SK-N-SH (cell line): Measurements from ENCODE around the gene GTPBP3. TPM values are rescaled to one million over a fixed set of nuclear protein-coding genes. Genes with fewer than 3 reads are reported as not detected.

Experiments used
- CTCF ChIA-PET: fragments of 300-600, 350-600 bp; formaldehyde crosslinking; extraction: SDS; loops from one replicate; lab custom pipeline; 2021; lab: Yijun Ruan, JAX
- POLR2A ChIA-PET: fragments of 350-600 bp; sonication (Branson Sonifier 250); formaldehyde crosslinking; extraction: SDS; loops from one replicate; lab custom pipeline; 2020; ENCODE audit warnings: antibody characterized with exemption, inconsistent platforms; lab: Yijun Ruan, JAX
- DNase-seq: peaks from one replicate; pipeline ENCODE4 v3.0.0; 2012
- H2AFZ ChIP-seq: fragments of 200-600 bp; sonication (generic); 2 replicates; pipeline ENCODE4 v1.8.1; 2016; ENCODE audit warnings: antibody characterized with exemption, mild to moderate bottlenecking, low read depth
- H3F3A ChIP-seq: fragments of 200-600 bp; sonication (generic); replicated peaks from 2 replicates; pipeline ENCODE3; 2016; ENCODE audit warnings: antibody characterized with exemption, mild to moderate bottlenecking; ENCODE audit not compliant: insufficient read depth
- H3K27ac ChIP-seq, 2 experiments: fragments of 200-500 bp in 1 of 2; fragments of 200-600 bp in 1 of 2; sonication (Bioruptor generic) in 1 of 2; sonication (generic), shearing (Covaris generic) in 1 of 2; 2 replicates each; pipeline versions ENCODE4 v1.5.1 to v1.6.1; 2014 to 2016; ENCODE audit warnings: low read depth in 2 of 2, inconsistent platforms in 1 of 2, low read length in 1 of 2, mild to moderate bottlenecking in 1 of 2, mixed read lengths in 1 of 2
- H3K27me3 ChIP-seq: fragments of 200-600 bp; sonication (generic), shearing (Covaris generic); 2 replicates; pipeline ENCODE4 v1.6.1; 2016; ENCODE audit warnings: mixed run types; ENCODE audit not compliant: insufficient read depth
- H3K36me3 ChIP-seq, 2 experiments: fragments of 200-500 bp in 1 of 2; fragments of 200-600 bp in 1 of 2; sonication (Bioruptor generic) in 1 of 2; sonication (generic) in 1 of 2; replicated peaks in 1 of 2; 2 replicates each; pipeline versions ENCODE3 to v1.5.1; 2014 to 2016; ENCODE audit warnings: low read length in 1 of 2, mild to moderate bottlenecking in 1 of 2; ENCODE audit not compliant: insufficient read depth in 2 of 2, control insufficient read depth in 1 of 2
- H3K4me1 ChIP-seq, 2 experiments: fragments of 200-500 bp in 1 of 2; fragments of 200-600 bp in 1 of 2; sonication (Bioruptor generic) in 1 of 2; sonication (generic), shearing (Covaris generic) in 1 of 2; 2 replicates each; pipeline versions ENCODE4 v1.5.1 to v1.6.1; 2014 to 2016; ENCODE audit warnings: low read depth in 1 of 2, low read length in 1 of 2, mixed run types in 1 of 2; ENCODE audit not compliant: insufficient read depth in 2 of 2, control insufficient read depth in 1 of 2
- H3K4me2 ChIP-seq: fragments of 200-600 bp; sonication (generic), shearing (Covaris generic); 2 replicates; pipeline ENCODE4 v1.6.1; 2017; ENCODE audit warnings: mixed run types
- H3K4me3 ChIP-seq, 2 experiments: fragments of 200-500 bp in 1 of 2; fragments of 200-600 bp in 1 of 2; sonication (Bioruptor generic) in 1 of 2; sonication (generic), shearing (Covaris generic) in 1 of 2; 2 replicates each; pipeline versions ENCODE4 v1.5.1 to v1.8.1; 2014 to 2016; ENCODE audit warnings: low read depth in 2 of 2, inconsistent platforms in 1 of 2, low read length in 1 of 2, mild to moderate bottlenecking in 1 of 2, mixed read lengths in 1 of 2, moderate library complexity in 1 of 2
- H3K79me2 ChIP-seq: fragments of 200-600 bp; sonication (generic); 2 replicates; pipeline ENCODE4 v1.8.1; 2017; ENCODE audit warnings: mild to moderate bottlenecking; ENCODE audit not compliant: insufficient read depth
- H3K9ac ChIP-seq: fragments of 200-600 bp; sonication (generic); 2 replicates; pipeline ENCODE4 v1.6.1; 2017; ENCODE audit warnings: mixed run types
- H3K9me2 ChIP-seq: fragments of 200-600 bp; sonication (generic); 2 replicates; pipeline ENCODE4 v1.6.1; 2017; ENCODE audit warnings: mixed run types
- H3K9me3 ChIP-seq: fragments of 200-600 bp; sonication (generic); 2 replicates; pipeline ENCODE4 v1.6.1; 2017; ENCODE audit warnings: mixed run types, mild to moderate bottlenecking, moderate library complexity
- H4K20me1 ChIP-seq: fragments of 200-600 bp; sonication (generic); 2 replicates; pipeline ENCODE4 v1.6.1; 2017; ENCODE audit warnings: mild to moderate bottlenecking, mixed run types; ENCODE audit not compliant: insufficient read depth
- CHD2 ChIP-seq: fragments of 150-350 bp; IDR thresholded peaks from 2 replicates; pipeline ENCODE4 v1.6.1; 2018; ENCODE audit warnings: low read length; ENCODE audit not compliant: partially characterized antibody
- CTCF ChIP-seq: fragments of 200-600 bp; sonication (generic); IDR thresholded peaks from 2 replicates; pipeline ENCODE4 v1.6.1; 2017; ENCODE audit warnings: antibody characterized with exemption, mild to moderate bottlenecking, moderate library complexity
- FOSL2 ChIP-seq: IDR thresholded peaks from 2 replicates; pipeline ENCODE4 v1.4.0; 2012; ENCODE audit warnings: low read depth, mild to moderate bottlenecking, moderate library complexity, borderline replicate concordance
- JUND ChIP-seq: IDR thresholded peaks from 2 replicates; pipeline ENCODE4 v1.4.0; 2012
- MEF2A ChIP-seq: IDR thresholded peaks from 2 replicates; pipeline ENCODE4 v1.4.0; 2012; ENCODE audit warnings: low read depth, borderline replicate concordance
- MXI1 ChIP-seq: IDR thresholded peaks from 2 replicates; pipeline ENCODE4 v1.6.1; 2012; ENCODE audit warnings: mild to moderate bottlenecking, low read depth, low read length, improper control_type of control experiment
- RCOR1 ChIP-seq: fragments of 150-350 bp; IDR thresholded peaks from 2 replicates; pipeline ENCODE4 v1.6.1; 2017; ENCODE audit warnings: antibody characterized with exemption, low read length
- SIN3A ChIP-seq: IDR thresholded peaks from 2 replicates; pipeline ENCODE4 v1.6.1; 2012; ENCODE audit warnings: low read depth, mild to moderate bottlenecking, low read length, moderate library complexity, borderline replicate concordance
- ZBTB33 ChIP-seq: IDR thresholded peaks from 2 replicates; pipeline ENCODE4 v1.4.0; 2012; ENCODE audit warnings: low read depth, borderline replicate concordance
- WGBS: methylation state at CpG from one replicate; pipeline ENCODE4 v1.1.6; 2017; ENCODE audit warnings: low lambda C conversion rate; 5-methylcytosine and 5-hydroxymethylcytosine counted together
- polyA plus RNA-seq, 3 experiments: library from polyadenylated mRNA; depleted of rRNA; stranded (reverse); fragments of >200 nt; gene quantifications; 2 replicates each; pipeline ENCODE4 v1.2.3, GENCODE V29; 2012

GTPBP3 gene
- polyA plus RNA-seq, 1 of the 3 experiments (the other 2 are of a cell fraction) = 21.6 TPM

- 88% methylated on average over 11 of the region's 15 CpGs for WGBS
- peaks cover 8% of the 10 kb centered on the region; the same call in 1 of the 2 replicates for H3K79me2 ChIP-seq
- TF ChIP-seq MEF2A (no peak), RCOR1 (no peak)
- ChIA-PET POLR2A (no interaction called here), CTCF (interaction anchor here (1.0 to 8.9 kb wide), 3 partner anchors 44 to 54 kb away, joined by 3 to 80 read pairs (median 69); no protein-coding TSS in a partner anchor)
- no peak overlapping the region for H2AFZ ChIP-seq
- no peaks in the 10 kb centered on the region for H4K20me1 ChIP-seq
- no peak for DNase-seq
- no peak overlapping the region for H3K27ac ChIP-seq
- no peak overlapping the region for H3K4me2 ChIP-seq
- peaks cover 0 to 7% of the 10 kb centered on the region in 2 experiments for H3K36me3 ChIP-seq
- no peaks in the 10 kb centered on the region for H3K27me3 ChIP-seq
- no peak overlapping the region for H3K4me3 ChIP-seq
- no peaks in the 10 kb centered on the region for H3K9me2 ChIP-seq
- H3K4me1 ChIP-seq = peaks cover 0 to 9% of the 10 kb centered on the region in 2 experiments; a peak in 1 of 4 replicates
- H3K9me3 ChIP-seq = no peaks in the 10 kb centered on the region
- peaks cover 6% of the 10 kb centered on the region for H3F3A ChIP-seq
- H3K9ac ChIP-seq = no peak overlapping the region
Measured at GRCh38 chr19:17341386-17341785, 4.0 kb downstream of the GTPBP3 start.

- TF ChIP-seq JUND (no peak), FOSL2 (no peak), CTCF (no peak), SIN3A (no peak), RCOR1 (no peak), CHD2 (no peak), ZBTB33 (no peak), MXI1 (no peak)
- no peak for DNase-seq
- H2AFZ ChIP-seq = no peak overlapping the region
- H3K9me2 ChIP-seq = no peaks in the 10 kb centered on the region
- H3K27me3 ChIP-seq = no peaks in the 10 kb centered on the region
- H3K79me2 ChIP-seq = peaks cover 8% of the 10 kb centered on the region; the same call in 1 of the 2 replicates
- H3K9me3 ChIP-seq = no peaks in the 10 kb centered on the region
- H3K9ac ChIP-seq = no peak overlapping the region
- H3K36me3 ChIP-seq = peaks cover 0 to 7% of the 10 kb centered on the region in 2 experiments
- no peak overlapping the region for H3K27ac ChIP-seq
- H3K4me1 ChIP-seq = peaks cover 0 to 9% of the 10 kb centered on the region in 2 experiments; a peak in 1 of 4 replicates
- H3K4me3 ChIP-seq = no peak overlapping the region
- no peak overlapping the region for H3K4me2 ChIP-seq
- ChIA-PET POLR2A (no interaction called here), CTCF (interaction anchor here (1.0 to 8.9 kb wide), 3 partner anchors 43 to 54 kb away, joined by 3 to 80 read pairs (median 69); no protein-coding TSS in a partner anchor)
- H3F3A ChIP-seq = peaks cover 3% of the 10 kb centered on the region
- H4K20me1 ChIP-seq = no peaks in the 10 kb centered on the region
- WGBS = 94% methylated on average over 7 of the region's 7 CpGs
Measured at GRCh38 chr19:17341845-17342244, 4.5 kb downstream of the GTPBP3 start.
